Retinal pigment epithelial cell (primary cell): ENCODE measurements around the gene PPP2R2D.
"Not testable (repeated sequence)": the region's sequence is repeated elsewhere in the genome, so short reads cannot be mapped to it uniquely, and the experiment has no call there.

Experiments used
- DNase-seq: peaks from one replicate; pipeline ENCODE4 v3.0.0-alpha.2; 2010; ENCODE audit warnings: low read depth
- H3K4me3 ChIP-seq: 2 replicates; pipeline ENCODE4 v1.5.1; 2011; ENCODE audit warnings: mild to moderate bottlenecking, low read length, control low read depth, moderate library complexity
- CTCF ChIP-seq: conservative IDR thresholded peaks from 2 replicates; pipeline ENCODE4 v1.5.1; 2011; ENCODE audit warnings: low read depth, low read length, control low read depth, inconsistent platforms

PPP2R2D gene

GRCh38 chr10:131882590-131883451, 18.0 kb upstream of the PPP2R2D start:
- no peak for DNase-seq
- no peak overlapping the region for H3K4me3 ChIP-seq
- TF ChIP-seq CTCF: no peak

GRCh38 chr10:131883621-131884393, 17.0 kb upstream of the PPP2R2D start:
- not testable (repeated sequence) for DNase-seq, H3K4me3 ChIP-seq

GRCh38 chr10:131885391-131886165, 15.2 kb upstream of the PPP2R2D start:
- peak; percentile 99 for TF ChIP-seq CTCF
- no peak for DNase-seq
- no peak overlapping the region for H3K4me3 ChIP-seq

GRCh38 chr10:131886237-131886636, 14.6 kb upstream of the PPP2R2D start:
- no peak for DNase-seq
- H3K4me3 ChIP-seq: no peak overlapping the region
- TF ChIP-seq CTCF: no peak

GRCh38 chr10:131888186-131888604, 12.6 kb upstream of the PPP2R2D start:
- H3K4me3 ChIP-seq: no peak overlapping the region
- DNase-seq: no peak
- no peak for TF ChIP-seq CTCF

- DNase-seq: no peak
- no peak overlapping the region for H3K4me3 ChIP-seq
- no peak for TF ChIP-seq CTCF
These were observed 11.1 kb upstream of the PPP2R2D start for GRCh38 chr10:131889755-131890154.
